A549 (cell line): ENCODE data around the gene UXT.

ENCODE experiments used
- CBX2 ChIP-seq: fragments of 200-600 bp; sonication (generic); IDR thresholded peaks from 2 replicates; pipeline ENCODE4 v1.6.1; 2016; ENCODE audit warnings: low read depth, mild to moderate bottlenecking, borderline replicate concordance
- CEBPB ChIP-seq, 2 experiments: fragments of >200 bp in 1 of 2; sonication (Bioruptor Twin) in 1 of 2; formaldehyde crosslinking in 1 of 2; IDR thresholded peaks; 2 replicates each; pipeline ENCODE4 v1.6.1; 2012 to 2016
- CTCF ChIP-seq: fragments of >200 bp; sonication (Bioruptor Twin); formaldehyde crosslinking; IDR thresholded peaks from 3 replicates; pipeline ENCODE4 v1.5.1; 2016
- EP300 ChIP-seq, 2 experiments: fragments of >200 bp; sonication (Bioruptor Twin); formaldehyde crosslinking; IDR thresholded peaks; 2 replicates in 1 of 2; 3 replicates in 1 of 2; pipeline ENCODE4 v1.6.1; 2016 to 2017
- HDAC2 ChIP-seq: fragments of 200-600 bp; sonication (generic); IDR thresholded peaks from 2 replicates; pipeline ENCODE4 v1.6.1; 2016
- KDM1A ChIP-seq: fragments of 200-600 bp; sonication (generic); IDR thresholded peaks from 2 replicates; pipeline ENCODE4 v1.6.1; 2016; ENCODE audit warnings: low read depth, mild to moderate bottlenecking
- MAX ChIP-seq: IDR thresholded peaks from 2 replicates; pipeline ENCODE4 v1.6.1; 2012
- MAZ ChIP-seq: fragments of 150-350 bp; IDR thresholded peaks from 2 replicates; pipeline ENCODE4 v1.6.1; 2014; ENCODE audit warnings: antibody characterized with exemption, low read depth, low read length, borderline replicate concordance
- POLR2A ChIP-seq: IDR thresholded peaks from 2 replicates; pipeline ENCODE4 v1.6.1; 2012; ENCODE audit warnings: mild to moderate bottlenecking, low read length
- POLR2AphosphoS2 ChIP-seq: conservative IDR thresholded peaks from 2 replicates; pipeline ENCODE4 v1.6.1; 2012; ENCODE audit warnings: low read length, improper control_type of control experiment, inconsistent platforms
- REST ChIP-seq: fragments of 200-600 bp; sonication (generic); IDR thresholded peaks from 2 replicates; pipeline ENCODE4 v1.6.1; 2016; ENCODE audit warnings: antibody characterized with exemption, mild to moderate bottlenecking, moderate library complexity
- TF ChIP-seq, protein P1 (sequence below): fragments of 450-650 bp; IDR thresholded peaks from 2 replicates; pipeline ENCODE4 v1.6.1; 2014; ENCODE audit warnings: antibody characterized with exemption
- TF ChIP-seq, protein P2 (sequence below): IDR thresholded peaks from 2 replicates; pipeline ENCODE4 v1.6.1; 2012

GRCh38 chrX:47707031-47707780, 48.2 kb upstream of the UXT start:
- TF ChIP-seq CTCF (no peak), MAX (no peak), POLR2A (no peak), KDM1A (no peak), MAZ (no peak), HDAC2 (no peak), CEBPB (IDR thresholded peaks at IDR 0.05) (no peak), POLR2AphosphoS2 (no peak), EP300 (IDR thresholded peaks at IDR 0.05) (no peak), REST (no peak), CBX2 (no peak)
- TF ChIP-seq, protein P1, sequence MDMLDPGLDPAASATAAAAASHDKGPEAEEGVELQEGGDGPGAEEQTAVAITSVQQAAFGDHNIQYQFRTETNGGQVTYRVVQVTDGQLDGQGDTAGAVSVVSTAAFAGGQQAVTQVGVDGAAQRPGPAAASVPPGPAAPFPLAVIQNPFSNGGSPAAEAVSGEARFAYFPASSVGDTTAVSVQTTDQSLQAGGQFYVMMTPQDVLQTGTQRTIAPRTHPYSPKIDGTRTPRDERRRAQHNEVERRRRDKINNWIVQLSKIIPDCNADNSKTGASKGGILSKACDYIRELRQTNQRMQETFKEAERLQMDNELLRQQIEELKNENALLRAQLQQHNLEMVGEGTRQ: no peak
- TF ChIP-seq, protein P2, sequence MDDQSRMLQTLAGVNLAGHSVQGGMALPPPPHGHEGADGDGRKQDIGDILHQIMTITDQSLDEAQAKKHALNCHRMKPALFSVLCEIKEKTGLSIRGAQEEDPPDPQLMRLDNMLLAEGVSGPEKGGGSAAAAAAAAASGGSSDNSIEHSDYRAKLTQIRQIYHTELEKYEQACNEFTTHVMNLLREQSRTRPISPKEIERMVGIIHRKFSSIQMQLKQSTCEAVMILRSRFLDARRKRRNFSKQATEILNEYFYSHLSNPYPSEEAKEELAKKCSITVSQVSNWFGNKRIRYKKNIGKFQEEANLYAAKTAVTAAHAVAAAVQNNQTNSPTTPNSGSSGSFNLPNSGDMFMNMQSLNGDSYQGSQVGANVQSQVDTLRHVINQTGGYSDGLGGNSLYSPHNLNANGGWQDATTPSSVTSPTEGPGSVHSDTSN: no peak
